Kidney capillary endothelial cell (primary cell): ENCODE results near the gene RGS5.
"Not testable (repeated sequence)": the region's sequence is repeated elsewhere in the genome, so short reads cannot be mapped to it uniquely, and the experiment has no call there.

Experiments used
- DNase-seq: peaks from one replicate; pipeline ENCODE4 v3.0.0-alpha.2; 2018; ENCODE audit warnings: low spot score

Gene RGS5

GRCh38 chr1:163202833-163203451, at the start of gene RGS5:
Gene RGS5 (minus strand): TSS chr1:163202916. CDS start chr1:163202835, 81 bp downstream.
- DNase-seq: peak; percentile 6

- DNase-seq: no peak
Measured at GRCh38 chr1:163250382-163250974, 47.8 kb upstream of the RGS5 start.

GRCh38 chr1:163248064-163248463, 45.3 kb upstream of the RGS5 start:
- DNase-seq: no peak

GRCh38 chr1:163244648-163245047, 41.9 kb upstream of the RGS5 start:
- DNase-seq: not testable (repeated sequence)

- no peak for DNase-seq
Measured at GRCh38 chr1:163241746-163242145, 39.0 kb upstream of the RGS5 start.

- DNase-seq: no peak
Measured at GRCh38 chr1:163240705-163241104, 38.0 kb upstream of the RGS5 start.

- not testable (repeated sequence) for DNase-seq
Measured at GRCh38 chr1:163233643-163234042, 30.9 kb upstream of the RGS5 start.

- DNase-seq: peak; percentile 55
Measured at GRCh38 chr1:163231385-163231784, 28.7 kb upstream of the RGS5 start.

- DNase-seq: no peak
Measured at GRCh38 chr1:163230827-163231226, 28.1 kb upstream of the RGS5 start.

GRCh38 chr1:163228271-163228670, 25.6 kb upstream of the RGS5 start:
- DNase-seq: not testable (repeated sequence)

GRCh38 chr1:163227126-163227525, 24.4 kb upstream of the RGS5 start:
- no peak for DNase-seq

- DNase-seq: no peak
Measured at GRCh38 chr1:163213626-163214025, 10.9 kb upstream of the RGS5 start.

- DNase-seq: no peak
Measured at GRCh38 chr1:163211667-163212066, 9.0 kb upstream of the RGS5 start.

GRCh38 chr1:163205513-163205912, 2.8 kb upstream of the RGS5 start:
- DNase-seq: peak; percentile 17

- DNase-seq: no peak
Measured at GRCh38 chr1:163203561-163203960, 845 bp upstream of the RGS5 start.

GRCh38 chr1:163201906-163202305, 810 bp downstream of the RGS5 start:
- peak; percentile 12 for DNase-seq

GRCh38 chr1:163197022-163197421, 5.7 kb downstream of the RGS5 start:
- DNase-seq: no peak

GRCh38 chr1:163196449-163196787, 6.3 kb downstream of the RGS5 start:
- no peak for DNase-seq

GRCh38 chr1:163195728-163196448, 6.8 kb downstream of the RGS5 start:
- DNase-seq: peak; percentile 87

- no peak for DNase-seq
Measured at GRCh38 chr1:163191301-163191700, 11.4 kb downstream of the RGS5 start.

- DNase-seq: no peak
Measured at GRCh38 chr1:163188947-163189346, 13.8 kb downstream of the RGS5 start.

- DNase-seq: no peak
Measured at GRCh38 chr1:163187849-163188248, 14.9 kb downstream of the RGS5 start.

GRCh38 chr1:163186862-163187261, 15.9 kb downstream of the RGS5 start:
- no peak for DNase-seq
